ENCODE data around the gene MRTFA.
"Not testable (repeated sequence)": the region's sequence is repeated elsewhere in the genome, so short reads cannot be mapped to it uniquely, and the experiment has no call there.

MRTFA gene

GRCh38 chr22:40636380-40637182, at the start of gene MRTFA:
TSS of gene MRTFA (minus strand) at chr22:40636719.
- DNase-seq = peak; percentile 100
- in situ Hi-C loops (cut with MboI; ENCODE audit: low pct_unique_long_range_greater_than_20kb, low sequenced_read_pairs) = no loop called here

DNA sequence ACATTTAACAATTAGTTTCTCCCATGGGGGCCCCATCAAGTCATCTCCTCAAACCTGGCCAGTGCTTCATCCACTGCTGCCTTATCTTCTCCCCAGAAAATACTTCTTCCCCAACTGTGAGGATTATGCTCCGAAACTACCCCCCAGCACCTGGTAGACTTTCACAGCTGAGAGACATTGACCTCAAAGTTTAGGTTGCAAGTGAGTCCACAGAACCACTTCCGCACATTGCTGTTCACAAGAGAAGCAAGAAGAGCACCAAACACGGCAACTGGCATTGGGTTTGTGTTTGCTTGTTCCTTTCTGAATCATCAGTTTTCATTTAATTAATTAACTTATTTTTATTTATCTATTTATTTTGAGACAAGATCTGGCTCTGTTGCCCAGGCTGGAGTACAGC, 48.9 kb upstream of the MRTFA start:
- no peak for DNase-seq
- in situ Hi-C loops (cut with MboI; ENCODE audit: low pct_unique_long_range_greater_than_20kb, low sequenced_read_pairs) = no loop called here

- in situ Hi-C loops (cut with MboI; ENCODE audit: low pct_unique_long_range_greater_than_20kb, low sequenced_read_pairs) = no loop called here
- no peak for DNase-seq
Observed at GRCh38 chr22:40684728-40685127, 48.2 kb upstream of the MRTFA start.

DNA sequence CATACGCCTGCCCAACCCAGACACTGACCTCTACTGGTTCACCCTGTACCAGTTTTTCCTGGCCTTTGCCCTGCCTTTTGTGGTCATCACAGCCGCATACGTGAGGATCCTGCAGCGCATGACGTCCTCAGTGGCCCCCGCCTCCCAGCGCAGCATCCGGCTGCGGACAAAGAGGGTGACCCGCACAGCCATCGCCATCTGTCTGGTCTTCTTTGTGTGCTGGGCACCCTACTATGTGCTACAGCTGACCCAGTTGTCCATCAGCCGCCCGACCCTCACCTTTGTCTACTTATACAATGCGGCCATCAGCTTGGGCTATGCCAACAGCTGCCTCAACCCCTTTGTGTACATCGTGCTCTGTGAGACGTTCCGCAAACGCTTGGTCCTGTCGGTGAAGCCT, 44.9 kb upstream of the MRTFA start:
- no peak for DNase-seq
- in situ Hi-C loops (cut with MboI; ENCODE audit: low pct_unique_long_range_greater_than_20kb, low sequenced_read_pairs) = no loop called here

GRCh38 chr22:40680819-40681183, 44.3 kb upstream of the MRTFA start:
- no peak for DNase-seq
- in situ Hi-C loops (cut with MboI; ENCODE audit: low pct_unique_long_range_greater_than_20kb, low sequenced_read_pairs) = no loop called here

GRCh38 chr22:40679964-40680818, 43.7 kb upstream of the MRTFA start:
- in situ Hi-C loops (cut with MboI; ENCODE audit: low pct_unique_long_range_greater_than_20kb, low sequenced_read_pairs) = no loop called here
- no peak for DNase-seq

- in situ Hi-C loops (cut with MboI; ENCODE audit: low pct_unique_long_range_greater_than_20kb, low sequenced_read_pairs) = no loop called here
- DNase-seq = no peak
Observed at GRCh38 chr22:40679249-40679963, 42.9 kb upstream of the MRTFA start, which contains the start of gene MCHR1. TSS of gene MCHR1 (plus strand) at chr22:40679484. CDS start at chr22:40679653, 169 bp downstream.

DNA sequence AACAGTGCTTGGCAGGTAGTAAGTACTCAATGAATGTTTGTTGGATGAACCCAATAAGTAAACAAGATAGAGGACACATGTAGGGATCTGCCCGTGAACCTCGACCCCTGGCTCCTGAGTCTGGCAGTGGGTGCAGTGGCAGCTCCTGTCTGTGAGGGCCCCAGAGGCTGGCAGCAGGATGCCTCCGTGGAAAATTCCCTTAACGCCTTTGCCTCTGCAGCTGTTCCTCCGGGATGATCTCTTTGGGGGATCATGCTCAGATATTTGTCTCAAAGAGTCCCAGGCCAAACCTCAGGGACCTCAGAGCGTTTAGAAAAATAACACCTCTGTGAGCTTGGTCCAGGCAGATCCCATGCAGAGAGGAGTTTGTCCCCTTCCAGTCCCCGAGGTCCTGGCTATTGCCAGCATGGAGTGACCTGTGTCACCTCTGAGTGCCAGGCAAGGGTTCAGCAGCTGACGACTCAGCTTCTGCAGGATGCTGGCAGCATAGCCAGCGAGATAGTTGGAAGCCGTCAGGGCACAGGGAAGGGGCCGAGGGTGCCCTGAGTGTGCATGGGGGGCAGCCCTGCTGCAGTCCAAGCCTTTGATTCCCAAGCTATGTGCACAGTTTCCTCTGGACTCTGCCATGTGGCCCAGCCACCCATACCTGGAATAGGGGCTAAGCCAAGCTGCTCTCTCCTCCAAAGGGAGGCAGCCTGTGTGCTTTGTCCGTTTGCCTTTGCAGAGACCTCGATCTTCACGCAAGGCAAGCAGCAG, 42.2 kb upstream of the MRTFA start:
- in situ Hi-C loops (cut with MboI; ENCODE audit: low pct_unique_long_range_greater_than_20kb, low sequenced_read_pairs) = no loop called here
- no peak for DNase-seq

DNA sequence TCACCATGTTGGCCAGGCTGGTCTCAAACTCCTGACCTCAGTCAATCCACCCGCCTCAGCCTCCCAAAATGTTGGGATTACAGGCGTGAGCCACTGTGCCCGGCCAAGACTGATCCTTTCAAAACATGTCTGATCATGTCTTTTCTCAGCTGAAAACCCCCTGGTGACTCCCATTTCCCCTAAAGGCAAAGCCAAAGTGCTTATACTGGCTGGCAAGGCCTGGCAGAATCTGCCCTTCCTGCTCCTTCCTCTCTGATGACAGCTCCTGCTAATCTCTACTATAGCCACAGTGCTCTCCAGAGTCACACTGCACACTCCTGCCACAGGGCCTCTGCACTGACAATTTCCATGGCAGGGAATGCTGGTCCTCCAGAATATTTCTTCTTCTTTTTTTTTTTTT, 40.1 kb upstream of the MRTFA start:
- in situ Hi-C loops (cut with MboI; ENCODE audit: low pct_unique_long_range_greater_than_20kb, low sequenced_read_pairs) = no loop called here
- DNase-seq = peak; percentile 42

DNA sequence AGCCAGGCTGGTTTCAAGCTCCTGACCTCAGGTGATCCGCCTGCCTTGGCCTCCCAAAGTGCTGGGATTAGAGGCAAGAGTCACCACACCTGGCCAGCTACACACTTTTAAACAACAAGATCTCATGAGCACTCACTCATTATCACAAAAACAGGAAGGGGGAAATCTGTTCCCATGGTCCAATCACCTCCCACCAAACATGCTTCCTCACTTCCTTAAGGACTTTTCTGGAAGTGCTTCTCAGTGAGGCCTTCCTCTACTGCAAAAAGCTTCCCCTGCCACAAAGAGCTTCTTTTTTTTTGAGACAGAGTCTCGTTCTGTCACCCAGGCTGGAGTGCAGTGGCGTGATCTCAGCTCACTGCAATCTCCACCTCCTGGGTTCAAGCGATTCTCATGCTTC, 39.6 kb upstream of the MRTFA start:
- peak; percentile 53 for DNase-seq
- in situ Hi-C loops (cut with MboI; ENCODE audit: low pct_unique_long_range_greater_than_20kb, low sequenced_read_pairs) = not testable (repeated sequence)

- DNase-seq = no peak
Observed at GRCh38 chr22:40674274-40674673, 37.8 kb upstream of the MRTFA start.

GRCh38 chr22:40673017-40673416, 36.5 kb upstream of the MRTFA start:
- in situ Hi-C loops (cut with MboI; ENCODE audit: low pct_unique_long_range_greater_than_20kb, low sequenced_read_pairs) = no loop called here
- DNase-seq = no peak

More at GRCh38 chr22:40674274-40674673, 37.8 kb upstream of the MRTFA start:
- in situ Hi-C loops (cut with MboI; ENCODE audit: low pct_unique_long_range_greater_than_20kb, low sequenced_read_pairs) = no loop called here

DNA sequence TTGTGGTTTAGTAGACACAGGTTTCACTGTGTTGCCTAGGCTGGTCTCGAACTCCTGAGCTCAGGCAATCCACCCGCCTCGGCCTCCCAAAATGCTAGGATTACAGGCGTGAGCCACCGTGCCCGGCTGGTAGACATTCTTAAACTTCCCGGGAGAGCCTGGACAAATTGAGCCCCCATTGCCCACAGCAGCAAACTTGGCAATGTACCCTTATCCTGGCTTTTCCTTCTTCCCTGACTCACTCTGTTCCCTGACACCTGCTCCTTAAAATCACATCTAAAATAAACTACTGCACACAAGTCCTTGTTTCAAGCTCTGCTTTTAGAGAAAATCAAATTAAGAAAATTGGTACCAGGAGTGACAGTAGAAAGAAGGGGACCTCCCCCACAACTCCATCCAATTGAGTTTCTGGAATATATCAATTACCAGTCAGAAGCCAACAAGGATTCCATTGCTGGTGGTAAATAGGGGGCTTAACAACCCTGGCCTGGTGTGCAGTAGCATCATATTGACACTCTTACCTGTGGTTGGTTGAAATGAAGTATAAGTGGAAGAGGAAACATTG, 35.4 kb upstream of the MRTFA start:
- DNase-seq = no peak
- in situ Hi-C loops (cut with MboI; ENCODE audit: low pct_unique_long_range_greater_than_20kb, low sequenced_read_pairs) = no loop called here

DNA sequence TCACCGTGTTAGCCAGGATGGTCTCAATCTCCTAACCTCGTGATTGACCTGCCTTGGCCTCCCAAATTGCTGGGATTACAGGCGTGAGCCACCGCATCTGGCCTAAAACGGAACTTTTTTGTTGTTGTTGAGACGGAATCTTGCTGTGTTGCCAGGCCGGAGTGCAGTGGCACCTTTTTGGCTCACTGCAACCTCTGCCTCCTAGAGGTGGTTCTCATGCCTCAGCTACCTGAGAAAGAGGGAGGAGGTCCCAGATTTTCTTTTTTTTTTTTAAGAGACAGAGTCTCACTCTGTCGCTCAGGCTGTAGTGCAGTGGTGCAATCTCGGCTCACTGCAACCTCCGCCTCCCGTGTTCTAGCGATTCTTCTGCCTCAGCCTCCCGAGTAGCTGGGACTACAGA, 34.9 kb upstream of the MRTFA start:
- in situ Hi-C loops (cut with MboI; ENCODE audit: low pct_unique_long_range_greater_than_20kb, low sequenced_read_pairs) = no loop called here
- no peak for DNase-seq

GRCh38 chr22:40670058-40670457, 33.5 kb upstream of the MRTFA start:
- DNase-seq = no peak
- in situ Hi-C loops (cut with MboI; ENCODE audit: low pct_unique_long_range_greater_than_20kb, low sequenced_read_pairs) = no loop called here

GRCh38 chr22:40668611-40669411, 32.3 kb upstream of the MRTFA start:
- peak; percentile 50 for DNase-seq
- in situ Hi-C loops (cut with MboI; ENCODE audit: low pct_unique_long_range_greater_than_20kb, low sequenced_read_pairs) = no loop called here

DNA sequence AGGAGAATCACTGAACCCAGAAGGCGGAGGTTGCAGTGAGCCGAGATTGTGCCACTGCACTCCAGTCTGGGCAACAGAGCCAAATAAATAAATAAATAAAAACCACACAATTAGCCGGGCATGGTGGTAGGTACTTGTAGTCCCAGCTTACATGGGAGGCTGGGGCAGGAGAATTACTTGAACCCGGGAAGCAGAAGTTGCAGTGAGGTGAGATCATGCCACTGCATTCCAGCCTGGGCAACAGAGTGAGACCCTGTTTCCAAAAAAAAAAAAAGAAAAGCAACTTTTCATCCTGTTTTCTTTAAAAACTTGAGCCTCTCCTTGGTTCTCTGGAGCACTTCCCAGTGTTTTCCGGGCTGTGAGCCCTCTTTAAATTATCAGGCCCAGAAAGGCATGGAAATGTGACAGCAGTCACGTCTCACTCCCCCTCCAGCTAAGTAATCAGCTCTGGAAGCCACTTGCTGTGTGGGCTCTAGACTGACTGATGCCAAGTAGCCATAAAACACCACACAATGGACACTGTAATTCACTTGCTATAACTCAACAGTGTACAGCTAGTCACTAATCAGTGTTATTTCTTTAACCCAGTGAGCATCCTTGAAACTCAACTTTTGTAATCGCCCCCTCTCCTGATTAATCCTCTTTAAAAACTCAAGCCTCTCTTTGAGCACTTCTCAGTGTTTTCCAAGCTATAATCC, 29.8 kb upstream of the MRTFA start:
- DNase-seq = no peak
- in situ Hi-C loops (cut with MboI; ENCODE audit: low pct_unique_long_range_greater_than_20kb, low sequenced_read_pairs) = no loop called here
